NCI-H2171 treated with DMSO at 0.1 percent for 48 hours (cell line): ENCODE data around the gene PTPRM.
A peak's percentile ranks its signal among the peaks of the same experiment; 100 is the strongest.

Experiments
- DNase-seq: peaks from one replicate; lab custom pipeline; 2025; lab: John Stamatoyannopoulos, UW

The PTPRM gene

GRCh38 chr18:8283891-8284585 is 716.9 kb downstream of the PTPRM start:
- DNase-seq: peak; percentile 45

- DNase-seq: no peak
Measured at GRCh38 chr18:8286303-8286702, 719.2 kb downstream of the PTPRM start.

GRCh38 chr18:8287196-8287885 is 720.2 kb downstream of the PTPRM start:
- DNase-seq: peak; percentile 74

- peak; percentile 6 for DNase-seq
Measured at GRCh38 chr18:8288472-8289195, 721.5 kb downstream of the PTPRM start.

GRCh38 chr18:8290435-8290834 is 723.3 kb downstream of the PTPRM start:
- DNase-seq: peak; percentile 5

- no peak for DNase-seq
Measured at GRCh38 chr18:8290913-8291312, 723.8 kb downstream of the PTPRM start.

- no peak for DNase-seq
Measured at GRCh38 chr18:8293184-8293583, 726.1 kb downstream of the PTPRM start.

GRCh38 chr18:8296886-8297616 is 729.9 kb downstream of the PTPRM start:
- no peak for DNase-seq

GRCh38 chr18:8298186-8298585 is 731.1 kb downstream of the PTPRM start:
- no peak for DNase-seq

- DNase-seq: no peak
Measured at GRCh38 chr18:8299054-8299980, 732.2 kb downstream of the PTPRM start.

GRCh38 chr18:8300751-8301410 is 733.8 kb downstream of the PTPRM start:
- DNase-seq: no peak

- peak; percentile 32 for DNase-seq
Measured at GRCh38 chr18:8301427-8302172, 734.5 kb downstream of the PTPRM start.

GRCh38 chr18:8303151-8303755 is 736.1 kb downstream of the PTPRM start:
- no peak for DNase-seq

GRCh38 chr18:8307960-8308359 is 740.8 kb downstream of the PTPRM start:
- DNase-seq: no peak

- DNase-seq: no peak
Measured at GRCh38 chr18:8313043-8313442, 745.9 kb downstream of the PTPRM start.

- DNase-seq: no peak
Measured at GRCh38 chr18:8314124-8314523, 747.0 kb downstream of the PTPRM start.

- DNase-seq: no peak
Measured at GRCh38 chr18:8319798-8320489, 752.8 kb downstream of the PTPRM start.

- DNase-seq: no peak
Measured at GRCh38 chr18:8322486-8322885, 755.4 kb downstream of the PTPRM start.
